MCF 10A (cell line): Measurements from ENCODE around the gene SPAG16. TPM values are rescaled to one million over a fixed set of nuclear protein-coding genes. Genes with fewer than 3 reads are reported as not detected.

Experiments used
- BruUV-seq: library from RNA; stranded (reverse); fragments of 400-500 nt; replicated peaks from 2 replicates; lab custom pipeline; 2021; lab: Mats Ljungman, UMichigan
- CTCF ChIA-PET: fragments of 300-600 bp; sonication (Branson Sonifier 250); formaldehyde crosslinking; extraction: SDS; loops from one replicate; lab custom pipeline; 2021; ENCODE audit warnings: antibody characterized with exemption, inconsistent platforms; lab: Yijun Ruan, JAX
- POLR2A ChIA-PET: fragments of 300-600, 350-650 bp; sonication (Branson Sonifier 250); formaldehyde crosslinking; extraction: SDS; loops from one replicate; lab custom pipeline; 2020; ENCODE audit warnings: antibody characterized with exemption, inconsistent platforms; lab: Yijun Ruan, JAX
- DNase-seq: peaks from one replicate; pipeline ENCODE4 v3.0.0-alpha.2; 2018; ENCODE audit not compliant: unreplicated experiment
- H3K27ac Mint-ChIP-seq: one replicate; pipeline ENCODE4 v1.8.0; 2022; ENCODE audit warnings: mild to moderate bottlenecking, low read depth, mixed read lengths; ENCODE audit not compliant: unreplicated experiment
- H3K27me3 Mint-ChIP-seq: one replicate; pipeline ENCODE4 v1.8.0; 2022; ENCODE audit warnings: mixed read lengths; ENCODE audit not compliant: insufficient read depth, unreplicated experiment
- H3K36me3 Mint-ChIP-seq: one replicate; pipeline ENCODE4 v1.8.0; 2022; ENCODE audit warnings: mild to moderate bottlenecking, moderate library complexity, mixed read lengths; ENCODE audit not compliant: insufficient read depth, unreplicated experiment
- H3K4me1 Mint-ChIP-seq: one replicate; pipeline ENCODE4 v1.8.0; 2022; ENCODE audit warnings: mixed read lengths; ENCODE audit not compliant: insufficient read depth, unreplicated experiment
- H3K4me3 Mint-ChIP-seq: one replicate; pipeline ENCODE4 v1.8.0; 2022; ENCODE audit warnings: mild to moderate bottlenecking, moderate library complexity, mixed read lengths; ENCODE audit not compliant: unreplicated experiment
- H3K9me3 Mint-ChIP-seq: one replicate; pipeline ENCODE4 v1.8.0; 2022; ENCODE audit warnings: mixed read lengths; ENCODE audit not compliant: unreplicated experiment
- intact Hi-C: fragments of 100-400 bp; cut with micrococcal nuclease; formaldehyde crosslinking; loops from 2 replicates; pipeline ENCODE4 v1.14.1; 2022
- total RNA-seq: library from RNA; stranded (reverse); gene quantifications from 2 replicates; pipeline ENCODE4 v1.2.3, GENCODE V29; 2022
- TF ChIP-seq, protein P1 (sequence below): fragments of 200-600 bp; IDR thresholded peaks from one replicate; pipeline ENCODE4 v1.8.0; 2022; ENCODE audit warnings: antibody characterized with exemption, mild to moderate bottlenecking; ENCODE audit not compliant: unreplicated experiment

Gene SPAG16
- total RNA-seq, 1 experiment from 2014 or later, result 11.5 TPM

DNA sequence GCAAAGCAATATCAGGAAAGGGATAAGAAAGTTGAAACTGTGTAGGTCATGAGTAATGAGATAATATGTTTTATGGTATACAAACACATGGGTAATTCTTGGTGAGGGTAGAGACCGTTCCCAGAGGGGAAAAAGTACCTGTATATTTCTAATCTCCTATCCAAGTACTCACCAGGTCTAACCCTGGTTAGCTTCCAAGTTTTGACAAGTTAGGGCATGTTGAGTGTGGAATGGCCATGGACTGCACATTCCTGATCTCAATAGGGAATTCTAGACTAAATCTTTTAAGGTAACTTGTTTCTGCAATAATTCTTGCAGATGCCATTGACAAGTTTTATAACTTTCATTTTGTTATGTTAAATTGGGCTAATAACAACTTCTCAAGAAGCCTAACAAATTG, 216.6 kb downstream of the SPAG16 start:
- ChIA-PET POLR2A (interaction anchor here (0.6 to 1.0 kb wide), 3 partner anchors 11 to 1769 kb away, joined by 3 read pairs; no protein-coding TSS in a partner anchor), CTCF (no interaction called here)
- Mint-ChIP-seq H3K4me1 (peaks cover 5% of the 10 kb centered on the region), H3K27me3 (no peaks in the 10 kb centered on the region), H3K4me3 (no peak overlapping the region), H3K9me3 (no peaks in the 10 kb centered on the region), H3K27ac (no peak overlapping the region), H3K36me3 (no peaks in the 10 kb centered on the region)
- no TSS peak for BruUV-seq
- intact Hi-C loops, result no loop called here
- TF ChIP-seq, protein P1, sequence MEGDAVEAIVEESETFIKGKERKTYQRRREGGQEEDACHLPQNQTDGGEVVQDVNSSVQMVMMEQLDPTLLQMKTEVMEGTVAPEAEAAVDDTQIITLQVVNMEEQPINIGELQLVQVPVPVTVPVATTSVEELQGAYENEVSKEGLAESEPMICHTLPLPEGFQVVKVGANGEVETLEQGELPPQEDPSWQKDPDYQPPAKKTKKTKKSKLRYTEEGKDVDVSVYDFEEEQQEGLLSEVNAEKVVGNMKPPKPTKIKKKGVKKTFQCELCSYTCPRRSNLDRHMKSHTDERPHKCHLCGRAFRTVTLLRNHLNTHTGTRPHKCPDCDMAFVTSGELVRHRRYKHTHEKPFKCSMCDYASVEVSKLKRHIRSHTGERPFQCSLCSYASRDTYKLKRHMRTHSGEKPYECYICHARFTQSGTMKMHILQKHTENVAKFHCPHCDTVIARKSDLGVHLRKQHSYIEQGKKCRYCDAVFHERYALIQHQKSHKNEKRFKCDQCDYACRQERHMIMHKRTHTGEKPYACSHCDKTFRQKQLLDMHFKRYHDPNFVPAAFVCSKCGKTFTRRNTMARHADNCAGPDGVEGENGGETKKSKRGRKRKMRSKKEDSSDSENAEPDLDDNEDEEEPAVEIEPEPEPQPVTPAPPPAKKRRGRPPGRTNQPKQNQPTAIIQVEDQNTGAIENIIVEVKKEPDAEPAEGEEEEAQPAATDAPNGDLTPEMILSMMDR, result no peak
- DNase-seq, result peak; percentile 75

DNA sequence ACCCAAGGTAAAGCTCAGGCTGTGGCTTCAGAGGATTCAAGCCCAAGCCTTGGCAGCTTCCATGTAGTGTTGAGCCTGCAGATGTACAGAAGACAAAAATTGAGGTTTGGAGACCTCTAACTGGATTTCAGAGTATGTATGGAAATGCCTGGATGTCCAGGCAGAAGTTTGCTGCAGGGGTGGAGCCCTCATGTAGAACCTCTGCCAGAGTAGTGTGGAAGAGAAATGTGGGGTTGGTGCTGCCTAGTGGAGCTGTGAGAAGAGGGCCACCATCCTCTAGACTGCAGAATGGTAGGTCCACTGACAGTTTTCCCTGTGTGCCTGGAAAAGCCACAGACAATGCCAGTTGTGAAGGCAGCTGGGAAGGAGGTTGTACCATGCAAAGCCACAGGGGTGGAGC, 239.9 kb downstream of the SPAG16 start:
- Mint-ChIP-seq H3K27me3 (no peaks in the 10 kb centered on the region), H3K4me3 (no peak overlapping the region), H3K36me3 (no peaks in the 10 kb centered on the region), H3K27ac (no peak overlapping the region), H3K9me3 (peaks cover 25% of the 10 kb centered on the region), H3K4me1 (no peaks in the 10 kb centered on the region)
- TF ChIP-seq, protein P1, result no peak
- intact Hi-C loops, result no loop called here
- no peak for DNase-seq
- BruUV-seq, result no TSS peak
- CTCF ChIA-PET, result no interaction called here
- POLR2A ChIA-PET, result no interaction called here

DNA sequence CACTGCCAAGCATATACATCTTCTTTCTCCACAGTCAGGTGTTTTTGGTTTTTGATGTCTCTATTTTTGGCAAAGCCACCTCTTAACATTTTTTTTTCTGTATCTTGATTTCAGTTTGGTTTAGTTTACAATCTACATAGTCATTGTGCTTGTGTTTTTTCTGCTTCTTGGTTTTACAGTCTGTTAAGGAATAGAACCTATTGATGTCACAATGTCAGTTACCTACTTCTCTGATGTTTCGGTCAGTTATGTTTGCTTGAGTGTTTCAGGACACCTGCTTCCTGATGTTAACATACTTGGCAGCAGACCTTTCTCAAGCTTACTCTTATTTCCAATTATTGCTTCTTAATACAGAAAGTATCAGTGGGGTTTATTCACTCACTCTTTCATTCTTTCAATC, 253.3 kb downstream of the SPAG16 start:
- Mint-ChIP-seq H3K4me3 (no peak overlapping the region), H3K36me3 (no peaks in the 10 kb centered on the region), H3K27ac (no peak overlapping the region), H3K27me3 (no peaks in the 10 kb centered on the region), H3K4me1 (no peaks in the 10 kb centered on the region), H3K9me3 (no peaks in the 10 kb centered on the region)
- BruUV-seq, result no TSS peak
- DNase-seq, result no peak
- TF ChIP-seq, protein P1, result no peak
- ChIA-PET CTCF (interaction anchor here (0.6 kb wide), 1 partner anchor 254 kb away, joined by 5 read pairs; no protein-coding TSS in a partner anchor), POLR2A (no interaction called here)
- intact Hi-C loops, result no loop called here

DNA sequence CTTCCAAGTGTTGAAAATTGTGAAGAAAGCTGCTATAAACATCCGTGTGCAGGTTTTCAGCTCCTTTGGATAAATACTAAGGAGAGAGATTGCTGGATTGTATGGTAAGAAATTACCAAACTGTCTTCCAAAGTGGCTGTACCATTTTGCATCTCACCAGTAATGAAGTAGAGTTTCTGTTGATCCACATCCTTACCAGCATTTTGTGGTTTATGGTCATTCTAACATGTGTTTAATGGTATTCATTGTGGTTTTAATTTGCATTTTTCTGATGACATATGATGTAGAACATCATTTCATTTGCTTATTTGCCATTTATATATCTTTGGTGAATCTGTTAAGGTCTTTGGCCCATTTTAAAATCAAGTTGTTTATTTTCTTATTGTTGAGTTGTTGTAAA, 260.7 kb downstream of the SPAG16 start:
- CTCF ChIA-PET, result interaction anchor here (0.6 kb wide), 1 partner anchor 22 kb away, joined by 3 read pairs; no protein-coding TSS in a partner anchor
- H3K4me3 Mint-ChIP-seq, result no peak overlapping the region

More for the DNA sequence above, 260.7 kb downstream of the SPAG16 start:
- DNase-seq, result no peak
- TF ChIP-seq, protein P1, result no peak
- BruUV-seq, result no TSS peak
- Mint-ChIP-seq H3K9me3 (no peaks in the 10 kb centered on the region), H3K27ac (no peak overlapping the region), H3K36me3 (no peaks in the 10 kb centered on the region), H3K4me1 (no peaks in the 10 kb centered on the region), H3K27me3 (no peaks in the 10 kb centered on the region)
- POLR2A ChIA-PET, result no interaction called here
- intact Hi-C loops, result no loop called here
